Mucosa of descending colon (tissue), 3 donors: Measurements from ENCODE around the gene SULT4A1. TPM values are rescaled to one million over a fixed set of nuclear protein-coding genes. Genes with fewer than 3 reads are reported as not detected.
"Not testable (repeated sequence)": the region's sequence is repeated elsewhere in the genome, so short reads cannot be mapped to it uniquely, and the experiment has no call there.

ENCODE experiments used
- ATAC-seq: fragments of 200-7000 bp; cut with Tn5 transposase; one replicate; pipeline ENCODE4 v1.9.1; 2020; ENCODE audit warnings: mild to moderate bottlenecking, moderate library complexity
- DNase-seq, 3 donors: peaks; one replicate each; pipeline ENCODE4 v3.0.0-alpha.2; 2020
- H3K36me3 ChIP-seq: fragments of 200-600 bp; one replicate; pipeline ENCODE4 v1.8.0; 2021; ENCODE audit warnings: low read depth, mild to moderate bottlenecking
- H3K4me1 ChIP-seq: fragments of 200-600 bp; one replicate; pipeline ENCODE4 v1.8.0; 2021; ENCODE audit warnings: low read depth, mild to moderate bottlenecking
- H3K4me3 ChIP-seq: fragments of 200-600 bp; one replicate; pipeline ENCODE4 v1.8.0; 2021; ENCODE audit warnings: mild to moderate bottlenecking
- H3K9me3 ChIP-seq: fragments of 200-600 bp; one replicate; pipeline ENCODE4 v1.8.0; 2021; ENCODE audit warnings: mild to moderate bottlenecking
- CTCF ChIP-seq: fragments of 200-600 bp; IDR thresholded peaks from one replicate; pipeline ENCODE4 v1.8.0; 2022; ENCODE audit warnings: antibody characterized with exemption, mild to moderate bottlenecking
- intact Hi-C, 2 donors: fragments of 100-400 bp; cut with DNase I in 1 of 2; cut with micrococcal nuclease in 1 of 2; formaldehyde crosslinking; loops; one replicate each; pipeline versions ENCODE4 v1.11.0 to v1.11.1; 2022; cut with DNase I, micrococcal nuclease
- total RNA-seq, 3 donors: library from RNA; stranded (reverse); fragmentation: NEBNext Ultra II Directional in 2 of 3; extraction: Animal tissue kit (Norgen Biotek cat#: 25700) in 2 of 3; gene quantifications; one replicate each; pipeline versions ENCODE4 v1.2.1 to v1.2.4, GENCODE V29; 2021 to 2023
- donor health status: DM: no; HTN: no; CAD: no; lungs with moderate emphysema.
- donor health status: DM: no; HTN: no; CAD: no.
- donor health status: DM: no; HTN: yes; CAD: no.

The SULT4A1 gene
- total RNA-seq, 3 donors from 2014 or later, result 0.34 to 4.1 TPM; not detected in 1

- H3K4me3 ChIP-seq, result no peak overlapping the region
- H3K36me3 ChIP-seq, result no peaks in the 10 kb centered on the region
- ATAC-seq (no peak), DNase-seq (peak in 1 of 3 donors; percentile 10)
- intact Hi-C loops, result no loop called here
- no peaks in the 10 kb centered on the region for H3K4me1 ChIP-seq
- no peak for TF ChIP-seq CTCF
- no peaks in the 10 kb centered on the region for H3K9me3 ChIP-seq
Measured at GRCh38 chr22:43876866-43877509, 14.7 kb upstream of the SULT4A1 start.

- H3K36me3 ChIP-seq, result no peaks in the 10 kb centered on the region
- DNase-seq, result no peak
- TF ChIP-seq CTCF, result no peak
- no peak for ATAC-seq
- H3K9me3 ChIP-seq, result no peaks in the 10 kb centered on the region
- H3K4me3 ChIP-seq, result no peak overlapping the region
- H3K4me1 ChIP-seq, result no peaks in the 10 kb centered on the region
- intact Hi-C loops, result no loop called here
Measured at GRCh38 chr22:43869799-43870198, 7.5 kb upstream of the SULT4A1 start.

GRCh38 chr22:43869001-43869400 lies 6.7 kb upstream of the SULT4A1 start:
- ATAC-seq, H3K4me3 ChIP-seq, H3K4me1 ChIP-seq, DNase-seq, intact Hi-C loops, H3K9me3 ChIP-seq, H3K36me3 ChIP-seq: not testable (repeated sequence)

- Histone ChIP-seq H3K4me1 (no peaks in the 10 kb centered on the region), H3K9me3 (no peaks in the 10 kb centered on the region), H3K4me3 (no peak overlapping the region), H3K36me3 (no peaks in the 10 kb centered on the region)
- intact Hi-C loops, result no loop called here
- DNase-seq (peak; percentile 33 to 73 (median 63)), ATAC-seq (peak; percentile 36)
- no peak for TF ChIP-seq CTCF
Measured at GRCh38 chr22:43867839-43868635, 5.7 kb upstream of the SULT4A1 start.

- intact Hi-C loops, result no loop called here
- no peak for TF ChIP-seq CTCF
- H3K4me3 ChIP-seq, result no peak overlapping the region
Measured at GRCh38 chr22:43862882-43863202, 529 bp upstream of the SULT4A1 start.

GRCh38 chr22:43861529-43861928 lies 784 bp downstream of the SULT4A1 start:
- no peak for TF ChIP-seq CTCF
- DNase-seq, result peak in 1 of 3 donors; percentile 22
- H3K4me3 ChIP-seq, result no peak overlapping the region

More at GRCh38 chr22:43862882-43863202, 529 bp upstream of the SULT4A1 start:
- H3K36me3 ChIP-seq, result no peaks in the 10 kb centered on the region
- DNase-seq (no peak), ATAC-seq (no peak)
- H3K4me1 ChIP-seq, result no peaks in the 10 kb centered on the region
- no peaks in the 10 kb centered on the region for H3K9me3 ChIP-seq

More at GRCh38 chr22:43861529-43861928, 784 bp downstream of the SULT4A1 start:
- intact Hi-C loops, result no loop called here
- ATAC-seq, result no peak
- H3K36me3 ChIP-seq, result no peaks in the 10 kb centered on the region
- no peaks in the 10 kb centered on the region for H3K9me3 ChIP-seq
- H3K4me1 ChIP-seq, result no peaks in the 10 kb centered on the region
